ENCODE results near the gene TSPAN14.

DNA sequence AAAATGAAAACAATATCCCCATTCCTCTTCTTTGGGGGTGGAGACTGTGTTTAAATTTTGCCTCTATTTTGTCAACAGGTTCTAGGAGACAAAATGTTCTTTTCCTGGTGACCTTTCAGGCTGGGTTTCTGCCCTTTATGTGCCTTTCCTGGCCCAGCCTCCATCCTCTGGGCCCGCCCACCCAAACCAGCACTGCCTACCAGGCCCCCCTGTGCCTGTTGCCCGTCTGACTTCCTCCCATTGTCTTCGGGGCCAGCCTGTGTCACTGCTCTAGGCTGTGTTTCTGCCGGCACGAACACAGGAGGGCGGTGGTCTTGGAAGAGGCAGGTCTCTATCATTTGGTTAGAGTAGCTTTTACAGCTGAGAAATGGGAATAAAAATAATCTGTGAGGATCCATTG, 13.9 kb downstream of the TSPAN14 start:
- TF ChIP-seq, protein P1, sequence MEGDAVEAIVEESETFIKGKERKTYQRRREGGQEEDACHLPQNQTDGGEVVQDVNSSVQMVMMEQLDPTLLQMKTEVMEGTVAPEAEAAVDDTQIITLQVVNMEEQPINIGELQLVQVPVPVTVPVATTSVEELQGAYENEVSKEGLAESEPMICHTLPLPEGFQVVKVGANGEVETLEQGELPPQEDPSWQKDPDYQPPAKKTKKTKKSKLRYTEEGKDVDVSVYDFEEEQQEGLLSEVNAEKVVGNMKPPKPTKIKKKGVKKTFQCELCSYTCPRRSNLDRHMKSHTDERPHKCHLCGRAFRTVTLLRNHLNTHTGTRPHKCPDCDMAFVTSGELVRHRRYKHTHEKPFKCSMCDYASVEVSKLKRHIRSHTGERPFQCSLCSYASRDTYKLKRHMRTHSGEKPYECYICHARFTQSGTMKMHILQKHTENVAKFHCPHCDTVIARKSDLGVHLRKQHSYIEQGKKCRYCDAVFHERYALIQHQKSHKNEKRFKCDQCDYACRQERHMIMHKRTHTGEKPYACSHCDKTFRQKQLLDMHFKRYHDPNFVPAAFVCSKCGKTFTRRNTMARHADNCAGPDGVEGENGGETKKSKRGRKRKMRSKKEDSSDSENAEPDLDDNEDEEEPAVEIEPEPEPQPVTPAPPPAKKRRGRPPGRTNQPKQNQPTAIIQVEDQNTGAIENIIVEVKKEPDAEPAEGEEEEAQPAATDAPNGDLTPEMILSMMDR (conservative IDR thresholded peaks at IDR 0.05; ENCODE audit: low read depth, low read length), result no peak
- no peak for TF ChIP-seq EZH2 (IDR thresholded peaks at IDR 0.05; ENCODE audit: low read length, unreplicated experiment)

Data from PC-3 (cell line).